PFSK-1 (cell line): ENCODE data around the gene QRICH2.

Experiments used
- FOXP2 ChIP-seq: optimal IDR thresholded peaks from 2 replicates; pipeline ENCODE3; 2011; ENCODE audit warnings: borderline replicate concordance, control low read depth, inconsistent platforms; ENCODE audit not compliant: insufficient read depth; ENCODE audit errors: extremely low read length, extremely low read depth
- POLR2AphosphoS5 ChIP-seq: IDR thresholded peaks from 2 replicates; pipeline ENCODE4 v1.6.1; 2012; ENCODE audit warnings: low read depth, mild to moderate bottlenecking, control low read depth, low read length, moderate library complexity
- SIN3A ChIP-seq: IDR thresholded peaks from 2 replicates; pipeline ENCODE4 v1.6.1; 2012; ENCODE audit warnings: mild to moderate bottlenecking, low read length, moderate library complexity, borderline replicate concordance; ENCODE audit not compliant: insufficient read depth
- TAF1 ChIP-seq: IDR thresholded peaks from 2 replicates; pipeline ENCODE4 v1.6.1; 2012; ENCODE audit warnings: low read length, control low read depth, borderline replicate concordance; ENCODE audit not compliant: insufficient read depth
- TF ChIP-seq, protein P1 (sequence below), 2 experiments: IDR thresholded peaks; 2 replicates each; pipeline versions ENCODE4 v1.6.1 to v1.8.0; 2011 to 2012; ENCODE audit warnings: low read depth in 2 of 2, low read length in 2 of 2, control low read depth in 1 of 2, inconsistent platforms in 1 of 2, mild to moderate bottlenecking in 1 of 2, moderate library complexity in 1 of 2; ENCODE audit not compliant: insufficient read depth in 1 of 2

Gene QRICH2

DNA sequence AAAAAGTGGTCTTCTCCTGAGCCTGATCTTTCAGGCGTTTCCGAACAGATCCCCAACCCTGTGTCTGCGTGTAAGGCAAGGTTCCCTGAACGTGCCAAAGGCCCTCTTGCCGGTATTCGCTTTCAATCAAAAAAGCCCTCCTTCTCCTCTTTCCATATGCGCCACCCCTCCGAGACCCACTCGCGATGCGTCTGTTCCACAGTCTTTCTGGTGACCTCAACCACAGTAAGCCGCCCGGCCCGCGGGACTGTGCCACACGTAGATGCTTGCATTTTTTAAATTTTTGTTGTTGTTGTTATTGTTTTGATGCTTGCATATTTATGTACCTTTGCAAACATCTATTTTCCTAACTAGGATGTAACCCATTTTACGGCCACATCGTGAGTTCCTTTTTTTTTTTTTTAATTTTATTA lies 46.2 kb upstream of the QRICH2 start:
- no peak for TF ChIP-seq TAF1
- TF ChIP-seq SIN3A = no peak
- TF ChIP-seq POLR2AphosphoS5 = no peak
- TF ChIP-seq, protein P1, sequence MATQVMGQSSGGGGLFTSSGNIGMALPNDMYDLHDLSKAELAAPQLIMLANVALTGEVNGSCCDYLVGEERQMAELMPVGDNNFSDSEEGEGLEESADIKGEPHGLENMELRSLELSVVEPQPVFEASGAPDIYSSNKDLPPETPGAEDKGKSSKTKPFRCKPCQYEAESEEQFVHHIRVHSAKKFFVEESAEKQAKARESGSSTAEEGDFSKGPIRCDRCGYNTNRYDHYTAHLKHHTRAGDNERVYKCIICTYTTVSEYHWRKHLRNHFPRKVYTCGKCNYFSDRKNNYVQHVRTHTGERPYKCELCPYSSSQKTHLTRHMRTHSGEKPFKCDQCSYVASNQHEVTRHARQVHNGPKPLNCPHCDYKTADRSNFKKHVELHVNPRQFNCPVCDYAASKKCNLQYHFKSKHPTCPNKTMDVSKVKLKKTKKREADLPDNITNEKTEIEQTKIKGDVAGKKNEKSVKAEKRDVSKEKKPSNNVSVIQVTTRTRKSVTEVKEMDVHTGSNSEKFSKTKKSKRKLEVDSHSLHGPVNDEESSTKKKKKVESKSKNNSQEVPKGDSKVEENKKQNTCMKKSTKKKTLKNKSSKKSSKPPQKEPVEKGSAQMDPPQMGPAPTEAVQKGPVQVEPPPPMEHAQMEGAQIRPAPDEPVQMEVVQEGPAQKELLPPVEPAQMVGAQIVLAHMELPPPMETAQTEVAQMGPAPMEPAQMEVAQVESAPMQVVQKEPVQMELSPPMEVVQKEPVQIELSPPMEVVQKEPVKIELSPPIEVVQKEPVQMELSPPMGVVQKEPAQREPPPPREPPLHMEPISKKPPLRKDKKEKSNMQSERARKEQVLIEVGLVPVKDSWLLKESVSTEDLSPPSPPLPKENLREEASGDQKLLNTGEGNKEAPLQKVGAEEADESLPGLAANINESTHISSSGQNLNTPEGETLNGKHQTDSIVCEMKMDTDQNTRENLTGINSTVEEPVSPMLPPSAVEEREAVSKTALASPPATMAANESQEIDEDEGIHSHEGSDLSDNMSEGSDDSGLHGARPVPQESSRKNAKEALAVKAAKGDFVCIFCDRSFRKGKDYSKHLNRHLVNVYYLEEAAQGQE (IDR thresholded peaks at IDR 0.05; ENCODE audit: insufficient read depth in 1 of 2, low read depth in 2 of 2, low read length in 2 of 2) = no peak
- no peak for TF ChIP-seq FOXP2

- peak; percentile 86 for TF ChIP-seq POLR2AphosphoS5
- TF ChIP-seq, protein P1 (IDR thresholded peaks at IDR 0.05; ENCODE audit: insufficient read depth in 1 of 2, low read depth in 2 of 2, low read length in 2 of 2) = no peak
- TF ChIP-seq TAF1 = peak; percentile 92
- peak; percentile 27; the same call in 1 of the 2 replicates for TF ChIP-seq SIN3A
- TF ChIP-seq FOXP2 = peak; percentile 31
Measured at GRCh38 chr17:76353599-76354316, 45.7 kb upstream of the QRICH2 start, which contains the start of gene PRPSAP1. TSS of gene PRPSAP1 (minus strand) at chr17:76353916. CDS start at chr17:76353703, 213 bp downstream.

DNA sequence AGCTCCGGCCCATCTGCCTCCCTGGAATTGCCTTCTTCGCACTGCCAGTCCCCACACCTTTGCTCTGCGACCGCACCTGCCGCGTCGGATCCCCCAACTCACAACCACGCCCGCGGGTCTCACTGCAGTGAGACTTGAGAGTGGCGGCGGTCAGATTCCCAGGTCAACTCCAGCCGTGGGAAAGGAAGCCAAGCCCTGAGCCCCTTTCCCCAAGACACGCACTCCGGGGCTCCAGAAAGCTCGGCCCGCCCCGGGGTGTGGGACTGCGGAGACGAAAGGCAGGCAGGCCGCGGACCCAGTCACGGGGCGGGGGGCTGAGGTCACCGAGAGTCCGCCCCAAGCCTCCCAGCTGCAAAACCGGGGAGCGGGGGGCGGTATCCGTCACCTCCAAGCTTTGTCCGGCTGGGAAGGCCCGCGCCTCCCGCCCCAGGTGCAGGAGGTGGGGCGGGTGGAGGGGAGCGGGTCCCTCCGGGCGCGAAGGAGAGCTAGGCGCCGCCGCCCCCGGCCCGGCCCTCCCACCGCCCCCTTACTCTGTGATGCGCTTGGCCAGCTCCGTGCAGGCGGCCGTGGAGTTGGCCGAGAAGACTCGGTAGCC lies 45.0 kb upstream of the QRICH2 start:
- TF ChIP-seq SIN3A (no peak), POLR2AphosphoS5 (no peak), TAF1 (no peak)

- no peak for TF ChIP-seq SIN3A
- TF ChIP-seq TAF1 = no peak
- TF ChIP-seq, protein P1 (IDR thresholded peaks at IDR 0.05; ENCODE audit: insufficient read depth in 1 of 2, low read depth in 2 of 2, low read length in 2 of 2) = no peak
- no peak for TF ChIP-seq POLR2AphosphoS5
- TF ChIP-seq FOXP2 = no peak
Measured at GRCh38 chr17:76351526-76352071, 43.5 kb upstream of the QRICH2 start.

DNA sequence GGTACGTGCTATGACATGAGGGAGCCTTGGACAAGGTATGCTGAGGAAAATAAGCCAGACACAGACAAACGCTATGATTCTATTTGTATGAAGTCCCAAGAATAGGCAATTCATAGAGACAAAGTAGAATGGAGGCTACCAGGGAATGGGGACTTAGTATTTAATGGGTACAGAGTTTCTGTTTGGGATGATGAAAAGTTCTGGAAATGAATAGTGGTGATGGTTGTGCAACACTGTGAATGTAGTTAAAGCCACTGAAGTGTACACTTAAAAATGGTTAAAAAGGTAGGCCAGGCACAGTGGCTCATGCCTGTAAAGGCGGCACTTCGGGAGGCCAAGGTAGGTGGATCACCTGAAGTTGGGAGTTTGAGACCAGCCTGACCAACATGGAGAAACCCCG lies 42.4 kb upstream of the QRICH2 start:
- TF ChIP-seq FOXP2 = no peak
- TF ChIP-seq, protein P1 (IDR thresholded peaks at IDR 0.05; ENCODE audit: insufficient read depth in 1 of 2, low read depth in 2 of 2, low read length in 2 of 2) = no peak
- no peak for TF ChIP-seq SIN3A
- TF ChIP-seq TAF1 = no peak
- no peak for TF ChIP-seq POLR2AphosphoS5
